ENCODE data around the gene PRDM13.
"Not testable (repeated sequence)": the region's sequence is repeated elsewhere in the genome, so short reads cannot be mapped to it uniquely, and the experiment has no call there.

PRDM13 gene

DNA sequence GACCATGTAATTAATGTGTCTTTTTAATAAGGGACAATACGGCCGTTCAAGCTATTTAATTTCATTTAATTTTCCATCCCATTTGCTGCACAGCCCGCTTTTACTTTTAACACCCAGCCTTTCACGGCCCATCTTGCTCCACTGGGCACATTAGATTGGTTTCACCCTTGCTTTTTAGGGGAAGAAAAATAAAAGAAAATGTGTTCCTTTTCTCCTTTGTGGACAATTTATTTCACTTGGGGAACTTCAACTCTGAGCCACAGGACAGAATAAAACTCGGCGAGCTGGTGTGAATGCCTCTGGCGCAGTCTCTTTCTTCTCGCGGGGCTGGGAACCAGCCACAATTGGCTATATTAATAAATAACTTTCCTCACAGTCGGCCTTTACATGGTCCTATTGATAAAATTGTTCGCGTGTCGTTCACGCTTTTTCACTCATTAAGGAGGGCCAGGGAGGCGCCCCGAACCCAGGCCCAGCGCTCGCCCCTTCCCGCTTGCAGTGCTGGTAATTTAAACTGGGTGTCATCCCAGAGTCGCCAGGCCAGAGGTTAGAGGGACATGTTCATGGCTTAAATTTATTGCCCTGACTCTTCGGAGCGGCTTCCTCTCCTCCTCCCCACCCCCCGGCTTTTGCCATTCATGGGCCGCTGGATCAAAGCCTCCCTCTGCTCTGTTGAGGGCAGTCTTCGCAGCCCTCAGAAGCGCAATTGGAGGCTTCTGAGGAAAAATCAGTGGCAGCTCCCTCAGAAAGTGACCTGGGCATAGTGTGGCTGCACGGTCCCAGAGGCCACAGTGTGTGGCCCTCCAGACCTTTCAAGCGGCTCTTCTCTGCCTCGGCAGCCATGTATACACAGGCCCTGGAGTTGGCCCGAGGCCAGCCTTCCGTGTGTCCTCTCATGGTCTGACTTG, 2.2 kb upstream of the PRDM13 start:
- no peak for DNase-seq

DNA sequence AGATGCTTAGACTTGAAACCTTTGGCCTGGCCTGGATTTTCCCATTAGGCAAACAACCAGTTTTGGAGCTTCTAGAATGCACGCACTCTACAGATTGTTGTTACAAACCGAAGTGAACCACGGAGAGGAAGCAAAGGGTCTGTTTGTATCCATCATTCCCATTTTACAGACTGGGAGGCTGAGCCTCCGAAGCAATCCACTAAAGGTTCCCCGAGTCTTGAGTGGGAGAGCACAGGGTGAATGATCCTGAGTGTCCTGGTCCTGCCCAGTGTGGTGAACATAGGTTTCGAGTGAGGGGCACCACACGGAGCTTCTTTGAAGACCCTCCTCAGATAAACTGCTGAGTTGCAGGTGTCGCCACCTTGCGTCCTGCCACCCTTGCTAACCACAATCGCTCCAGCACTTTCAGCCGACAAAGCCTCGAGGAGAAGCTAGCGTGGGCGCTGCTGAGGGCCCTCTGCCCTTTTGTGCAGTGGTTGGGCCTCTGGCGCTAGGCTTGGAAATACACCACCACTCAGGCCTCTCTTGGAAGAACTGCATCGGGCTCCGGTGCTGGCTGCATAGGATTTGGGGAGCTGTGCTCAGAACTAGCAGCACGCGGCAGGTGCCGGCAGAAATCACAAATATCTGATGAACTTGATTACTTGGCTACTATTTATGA, 1.4 kb upstream of the PRDM13 start:
- DNase-seq = no peak

DNA sequence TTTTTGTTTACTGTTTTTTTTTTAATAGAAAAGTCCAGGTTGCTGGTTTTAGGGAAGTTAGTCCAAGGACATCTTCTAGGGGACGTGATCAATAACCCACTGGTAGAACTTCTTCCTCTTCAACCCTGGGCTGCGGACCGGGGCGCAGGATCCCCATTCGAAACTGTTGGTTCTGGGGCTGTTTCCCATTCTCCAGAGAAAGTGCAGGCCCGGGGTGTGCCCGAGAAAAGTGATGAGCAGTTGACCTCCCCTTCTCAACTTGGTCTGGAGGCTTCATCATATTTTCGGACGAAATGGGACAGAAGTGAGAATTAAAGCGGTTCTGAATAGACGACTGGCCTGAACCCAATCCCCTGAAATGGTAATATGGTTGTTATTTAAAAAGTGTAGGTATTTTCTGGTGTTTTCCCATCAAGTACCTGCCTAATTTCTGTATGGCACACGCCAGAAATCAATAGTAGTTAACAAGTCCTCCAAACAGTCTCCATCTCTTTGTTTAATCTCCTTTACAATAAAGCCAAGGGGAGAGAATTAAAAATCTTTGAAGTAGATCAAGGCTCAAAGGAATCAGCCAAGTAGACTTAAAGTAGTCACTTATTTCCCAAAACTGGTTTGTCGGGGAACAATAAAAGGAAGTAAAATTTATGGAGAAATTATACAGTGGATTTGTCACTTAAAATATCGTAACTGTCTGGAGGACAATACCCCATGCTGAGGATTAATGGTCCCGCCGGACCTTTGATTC, 550 bp upstream of the PRDM13 start:
- no peak for DNase-seq

DNA sequence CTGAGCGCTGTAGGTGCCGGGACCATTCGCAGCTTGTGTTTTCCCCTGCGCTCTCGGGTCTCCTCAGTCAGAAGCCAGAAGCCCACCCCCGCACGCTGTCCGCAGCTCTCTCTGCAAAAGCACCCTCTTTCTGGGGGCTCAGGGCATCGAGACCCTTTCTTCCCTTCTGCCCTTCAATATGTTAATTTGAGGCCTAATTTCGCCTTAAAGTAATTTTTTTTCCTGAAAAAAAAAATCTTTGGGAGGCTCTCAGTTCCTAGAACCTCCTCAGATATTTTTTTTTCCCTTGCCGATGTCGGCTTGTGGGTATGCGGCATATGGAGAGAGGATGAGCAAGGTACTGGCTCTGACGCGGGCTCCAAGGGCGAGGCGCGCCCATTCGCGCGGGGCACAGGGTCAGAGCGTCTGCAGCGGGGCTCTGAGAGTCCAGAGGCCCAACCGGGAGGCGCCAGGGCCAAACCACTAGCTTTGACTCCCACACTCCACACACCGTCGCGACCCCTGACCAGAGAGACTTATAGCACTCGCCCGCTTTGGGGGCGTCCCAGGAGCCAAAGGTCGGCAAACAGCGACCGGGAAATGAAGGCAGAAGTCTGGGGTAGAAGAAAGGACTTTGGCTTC, 893 bp downstream of the PRDM13 start:
- DNase-seq = no peak

DNA sequence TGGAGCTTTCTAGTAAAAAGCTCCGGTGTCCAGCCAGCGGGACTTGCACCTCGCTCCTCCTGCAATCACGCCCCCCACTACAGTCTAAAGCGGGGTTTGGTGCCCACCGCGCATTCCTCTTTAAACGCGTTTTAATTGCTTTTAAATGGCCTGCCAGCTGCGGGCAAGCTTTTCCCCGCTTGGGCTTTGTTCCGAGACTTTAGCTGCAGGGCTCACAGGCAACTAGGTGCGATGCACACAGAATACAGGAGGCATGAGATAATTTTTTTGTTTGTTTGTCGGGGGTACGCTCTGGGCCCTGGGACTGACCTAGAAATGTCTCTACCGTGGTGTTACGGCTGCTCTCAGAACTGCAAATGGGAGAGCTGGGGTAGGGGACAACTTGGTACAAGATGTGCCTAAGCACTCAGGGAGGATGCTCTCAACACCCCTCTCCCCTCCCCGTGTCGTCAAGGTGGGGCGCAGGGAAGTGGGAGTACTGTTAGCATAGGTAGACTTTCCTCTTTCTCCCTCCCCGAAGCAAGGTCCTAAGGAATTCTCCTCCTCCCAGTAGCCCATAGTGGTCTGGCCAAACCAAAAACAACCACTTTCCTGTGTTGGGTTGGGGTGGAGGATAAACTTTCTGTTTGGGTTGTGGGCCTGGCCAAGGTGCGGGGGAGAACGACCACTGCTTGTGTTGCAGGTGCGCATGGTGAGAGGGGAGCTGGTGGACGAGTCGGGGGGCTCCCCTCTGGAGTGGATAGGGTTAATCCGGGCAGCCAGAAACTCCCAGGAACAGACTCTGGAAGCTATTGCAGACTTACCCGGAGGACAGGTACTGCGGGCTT, 1.6 kb downstream of the PRDM13 start:
- DNase-seq = no peak

DNA sequence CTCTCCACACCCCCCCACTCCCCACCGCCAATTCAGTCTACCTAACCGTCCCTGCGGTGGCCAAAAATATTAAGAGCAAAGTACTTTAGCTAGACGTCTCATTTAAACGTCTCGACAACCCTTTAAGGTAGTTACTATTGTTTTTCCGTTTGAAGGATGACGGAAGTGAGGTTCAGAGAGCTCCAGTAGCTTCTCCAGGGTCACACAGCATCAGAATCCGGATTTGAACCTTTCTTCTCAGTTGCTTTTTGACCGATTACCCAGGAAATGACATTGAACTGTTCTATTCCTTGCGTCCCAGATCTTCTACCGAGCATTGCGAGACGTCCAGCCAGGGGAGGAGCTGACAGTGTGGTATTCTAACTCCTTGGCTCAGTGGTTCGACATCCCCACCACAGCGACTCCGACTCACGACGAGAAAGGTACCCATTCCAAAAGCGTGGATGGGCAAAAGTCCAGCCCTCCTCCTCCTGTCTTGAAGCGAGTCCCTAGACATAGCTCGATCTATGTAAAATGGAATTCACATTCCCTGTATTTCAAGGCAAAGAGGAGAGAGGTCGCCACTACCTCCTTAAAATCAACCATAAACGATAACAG, 2.4 kb downstream of the PRDM13 start:
- DNase-seq = no peak

DNA sequence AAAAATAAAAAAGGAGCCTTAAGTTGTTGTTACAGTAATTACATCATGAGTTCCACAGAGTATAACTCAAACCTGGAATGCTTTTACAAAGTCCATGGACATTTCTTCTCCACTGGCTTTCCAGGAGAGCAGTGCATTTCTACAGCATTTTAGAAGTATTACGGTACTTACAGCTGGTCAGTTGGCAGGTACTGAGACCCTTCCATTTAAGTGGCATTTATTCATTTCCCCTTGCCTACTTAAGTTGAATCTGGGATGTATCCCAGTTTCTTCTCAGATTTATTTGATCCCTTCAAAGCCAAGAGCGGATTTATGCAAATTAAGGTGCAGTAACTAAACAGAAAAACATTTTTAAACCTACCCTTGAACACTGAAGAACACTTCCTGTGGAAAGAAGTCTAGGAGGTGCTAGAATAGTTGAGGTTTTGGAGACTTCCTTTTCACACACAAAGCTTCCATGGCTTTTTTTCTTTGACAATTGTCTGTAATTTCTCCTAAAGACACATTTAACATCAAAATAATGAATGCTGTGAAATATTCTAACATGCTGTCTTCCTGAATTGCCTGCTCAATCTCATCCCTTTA, 3.4 kb downstream of the PRDM13 start:
- DNase-seq = no peak

DNA sequence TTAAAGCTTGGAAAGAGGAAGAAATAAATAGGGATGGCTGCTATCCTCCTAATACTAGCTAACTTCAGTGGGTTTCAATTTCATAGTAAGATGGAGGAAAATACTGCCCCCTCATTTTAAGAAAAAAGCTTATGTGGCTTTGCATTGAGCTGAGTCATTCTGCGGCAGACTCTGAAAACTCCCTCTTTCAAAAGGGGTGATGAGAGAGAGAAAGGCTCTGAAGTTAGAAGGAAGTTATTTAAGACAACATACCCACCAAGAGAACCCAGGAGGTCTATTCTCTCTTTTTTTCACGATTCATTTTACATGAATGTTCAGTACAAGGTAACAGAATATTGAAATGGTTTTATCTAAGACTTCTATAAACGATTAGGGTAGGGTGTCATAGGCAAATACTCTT, 4.5 kb downstream of the PRDM13 start:
- DNase-seq = no peak

DNA sequence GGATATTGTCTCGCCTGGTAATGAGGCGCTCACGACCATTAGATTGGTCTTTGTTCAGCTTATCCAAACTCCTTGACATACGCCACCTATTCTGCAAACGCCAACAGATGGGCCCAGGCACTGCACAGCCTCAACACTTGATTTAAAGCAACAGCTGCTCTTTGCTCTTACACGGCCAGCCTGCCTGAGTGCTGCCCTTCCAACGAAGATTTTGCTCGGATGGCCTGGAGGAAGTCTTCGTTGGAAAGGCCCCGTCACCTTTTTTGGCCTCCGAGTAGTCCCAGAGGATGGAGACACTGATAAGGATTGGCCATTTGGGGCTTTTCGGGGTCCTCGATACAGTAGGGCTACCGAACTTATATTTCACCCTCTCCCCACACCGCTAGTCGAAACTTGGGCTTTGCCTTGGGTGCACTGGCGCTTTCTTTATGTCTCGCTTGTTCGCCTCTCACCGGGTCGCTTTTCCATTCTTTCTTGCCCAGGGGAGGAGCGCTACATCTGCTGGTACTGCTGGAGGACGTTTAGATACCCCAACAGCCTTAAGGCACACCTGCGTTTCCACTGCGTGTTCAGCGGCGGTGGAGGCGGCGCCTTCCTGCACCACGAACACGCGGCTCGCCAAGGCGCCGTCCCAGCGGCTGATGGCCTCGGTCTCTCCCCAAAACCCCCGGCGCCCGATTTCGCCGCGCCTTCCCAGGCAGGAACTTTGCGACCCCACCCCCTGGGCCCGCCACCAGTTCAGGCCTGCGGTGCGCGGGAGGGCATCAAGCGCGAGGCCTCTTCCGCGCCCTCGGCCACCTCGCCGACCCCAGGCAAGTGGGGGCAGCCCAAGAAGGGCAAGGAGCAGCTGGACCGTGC, 6.1 kb downstream of the PRDM13 start:
- DNase-seq = no peak

DNA sequence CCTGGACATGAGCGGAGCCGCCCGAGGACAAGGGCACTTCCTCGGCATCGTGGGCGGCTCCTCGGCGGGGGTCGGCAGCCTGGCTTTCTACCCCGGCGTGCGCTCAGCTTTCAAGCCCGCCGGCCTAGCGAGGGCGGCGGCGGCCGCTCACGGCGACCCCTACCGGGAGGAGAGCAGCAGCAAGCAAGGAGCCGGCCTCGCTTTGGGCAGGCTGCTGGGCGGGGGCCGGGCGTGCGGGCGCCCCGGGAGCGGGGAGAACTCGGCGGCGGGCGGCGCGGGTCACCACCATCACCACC, 6.7 kb downstream of the PRDM13 start:
- no peak for DNase-seq

DNA sequence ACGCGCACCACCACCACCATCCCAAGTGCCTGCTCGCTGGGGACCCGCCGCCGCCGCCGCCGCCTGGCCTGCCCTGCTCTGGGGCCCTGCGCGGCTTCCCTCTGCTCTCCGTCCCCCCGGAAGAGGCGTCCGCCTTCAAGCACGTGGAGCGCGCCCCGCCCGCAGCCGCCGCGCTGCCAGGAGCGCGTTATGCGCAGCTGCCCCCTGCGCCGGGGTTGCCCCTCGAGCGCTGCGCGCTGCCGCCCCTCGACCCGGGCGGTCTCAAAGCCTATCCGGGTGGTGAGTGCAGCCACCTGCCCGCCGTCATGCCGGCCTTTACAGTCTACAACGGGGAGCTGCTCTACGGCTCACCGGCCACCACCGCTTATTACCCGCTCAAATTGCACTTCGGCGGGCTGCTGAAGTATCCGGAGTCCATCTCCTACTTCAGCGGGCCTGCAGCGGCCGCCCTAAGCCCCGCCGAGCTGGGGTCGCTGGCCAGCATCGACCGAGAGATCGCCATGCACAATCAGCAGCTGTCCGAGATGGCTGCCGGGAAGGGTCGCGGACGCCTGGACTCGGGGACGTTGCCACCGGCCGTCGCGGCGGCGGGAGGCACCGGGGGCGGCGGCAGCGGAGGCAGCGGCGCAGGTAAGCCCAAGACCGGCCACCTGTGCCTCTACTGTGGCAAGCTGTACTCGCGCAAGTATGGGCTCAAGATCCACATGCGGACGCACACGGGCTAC, 7.2 kb downstream of the PRDM13 start:
- DNase-seq = no peak

DNA sequence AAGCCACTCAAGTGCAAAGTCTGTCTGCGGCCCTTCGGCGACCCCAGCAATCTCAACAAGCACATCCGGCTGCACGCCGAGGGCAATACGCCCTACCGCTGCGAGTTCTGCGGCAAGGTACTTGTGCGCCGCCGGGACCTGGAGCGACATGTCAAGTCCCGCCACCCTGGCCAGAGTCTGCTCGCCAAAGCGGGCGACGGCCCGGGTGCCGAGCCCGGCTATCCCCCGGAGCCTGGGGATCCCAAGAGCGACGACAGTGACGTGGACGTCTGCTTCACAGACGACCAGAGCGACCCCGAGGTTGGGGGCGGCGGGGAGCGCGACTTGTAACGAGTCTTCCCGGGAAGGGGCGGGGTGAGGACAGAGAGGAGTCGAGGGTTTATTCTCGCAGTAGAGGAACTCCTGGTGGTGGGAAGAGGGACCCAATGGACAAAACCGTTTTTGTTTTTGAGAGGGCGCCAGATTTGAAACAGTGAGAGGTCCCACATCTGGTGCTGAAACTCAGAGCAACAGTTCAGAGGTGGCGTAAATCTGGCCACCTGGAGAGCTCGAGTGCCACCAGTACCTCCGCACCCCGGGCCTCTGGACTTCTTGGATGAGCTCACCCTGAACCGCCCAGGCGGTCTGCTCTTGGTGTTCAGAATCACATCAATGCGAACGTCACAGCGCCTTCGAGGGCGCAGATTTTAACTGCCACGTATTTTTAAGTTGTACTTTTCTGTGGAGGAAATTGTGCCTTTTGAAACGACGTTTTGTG, 8.0 kb downstream of the PRDM13 start:
- no peak for DNase-seq

DNA sequence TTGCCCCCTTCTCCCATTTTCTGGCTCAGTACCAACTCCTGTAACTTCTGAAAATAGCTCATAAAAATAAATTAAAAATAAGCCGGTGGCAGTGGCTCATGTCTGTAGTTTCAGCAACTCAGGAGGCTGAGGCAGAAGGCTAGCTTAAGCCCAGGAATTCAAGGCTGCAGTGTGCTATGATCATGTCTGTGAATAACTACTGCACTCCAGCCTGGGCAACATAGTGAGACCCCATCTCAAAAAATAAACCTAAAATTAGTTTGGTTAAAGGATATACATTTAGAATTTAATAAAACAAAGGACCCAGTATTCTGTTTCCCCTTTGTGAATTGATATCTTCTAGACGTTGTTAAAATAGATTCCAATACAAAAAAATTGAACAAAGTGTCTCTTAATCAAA, 10.5 kb downstream of the PRDM13 start:
- DNase-seq = no peak

DNA sequence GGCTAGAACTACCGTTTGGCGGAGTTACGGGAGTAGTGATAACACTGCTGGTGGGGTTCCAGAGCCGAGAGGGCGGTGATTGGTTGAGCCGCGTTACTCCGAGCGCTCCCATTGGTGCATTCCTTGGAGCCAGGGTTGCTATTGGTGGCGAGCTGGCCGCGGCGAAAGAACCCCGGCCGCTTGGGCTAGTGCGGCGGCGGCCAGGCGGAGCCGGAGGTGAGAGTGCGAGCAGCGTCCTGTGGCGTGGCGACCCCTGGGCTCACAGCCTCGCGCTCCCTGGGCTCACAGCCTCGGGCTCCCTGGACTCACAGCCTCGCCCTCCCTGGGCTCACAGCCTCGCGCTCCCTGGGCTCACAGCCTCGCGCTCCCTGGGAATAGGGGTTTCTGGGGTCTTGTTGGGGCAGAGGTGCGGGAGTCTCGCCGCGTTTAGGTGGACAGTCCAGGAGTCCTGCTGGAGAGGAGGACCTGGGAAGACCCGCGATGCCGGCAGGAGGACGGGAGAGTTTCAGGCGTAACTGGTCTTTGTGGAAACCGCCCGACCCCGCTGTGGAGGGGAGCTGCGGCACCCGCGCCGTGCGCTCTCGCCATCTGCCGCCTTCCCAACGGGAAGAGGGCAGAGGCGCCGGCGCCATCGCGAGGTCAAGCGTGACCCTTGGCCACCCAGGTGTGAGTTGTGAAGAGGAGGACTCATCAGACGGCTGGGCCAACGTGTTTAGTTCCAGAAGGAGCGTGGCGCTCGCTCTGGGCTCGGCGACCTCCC, 12.2 kb downstream of the PRDM13 start:
- DNase-seq = no peak

DNA sequence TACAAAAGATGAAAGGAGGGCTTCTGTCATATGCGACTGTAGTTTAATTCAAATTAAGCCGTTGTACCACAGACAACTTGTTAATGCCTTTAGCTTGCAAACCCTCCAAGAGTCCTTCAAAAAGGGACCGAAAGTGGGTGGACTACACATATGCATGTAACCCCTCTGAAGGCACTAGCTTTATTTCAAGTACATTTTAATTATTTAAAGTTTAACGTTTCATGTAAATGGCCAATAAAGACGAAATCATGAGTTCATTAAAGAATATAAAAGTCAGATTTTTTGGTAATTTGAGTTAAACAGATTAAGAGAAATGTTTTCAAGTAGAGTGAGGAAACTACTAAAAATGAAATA, 12.8 kb downstream of the PRDM13 start:
- DNase-seq = no peak

DNA sequence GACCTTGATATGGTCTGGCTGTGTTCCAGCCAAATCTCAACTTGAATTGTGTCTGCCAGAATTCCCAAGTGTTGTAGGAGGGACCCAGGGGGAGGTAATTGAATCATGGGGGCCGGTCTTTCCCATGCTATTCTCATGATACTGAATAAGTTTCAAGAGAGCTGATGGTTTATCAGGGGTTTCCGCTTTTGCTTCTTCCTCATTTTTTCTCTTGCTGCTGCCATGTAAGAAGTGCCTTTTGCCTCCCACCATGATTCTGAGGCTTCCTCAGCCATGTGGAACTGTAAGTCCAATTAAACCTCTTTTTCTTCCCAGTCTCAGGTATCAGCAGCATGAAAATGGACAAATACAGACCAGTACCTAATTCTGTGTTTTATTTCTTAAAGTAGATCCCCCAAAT, 15.4 kb downstream of the PRDM13 start:
- DNase-seq = not testable (repeated sequence)

DNA sequence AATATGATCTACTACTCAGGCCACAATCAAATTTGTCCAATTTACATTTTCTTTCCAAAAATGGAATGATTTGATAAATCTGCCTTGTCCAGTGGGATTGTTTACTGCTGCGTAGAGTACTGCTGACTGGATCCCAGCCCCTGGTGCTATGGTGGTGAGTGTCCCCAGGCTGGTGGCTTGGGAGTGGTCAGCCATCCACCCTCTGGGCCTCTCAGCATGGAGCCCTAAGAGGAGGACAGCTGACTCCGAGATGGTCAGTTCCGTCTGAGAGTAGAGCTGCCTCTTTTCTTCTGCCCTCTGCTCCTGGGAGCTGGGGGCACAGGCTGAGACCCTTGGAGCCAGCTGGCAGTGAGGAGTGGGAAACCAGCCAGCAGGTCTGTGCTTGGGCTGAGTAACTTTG, 22.7 kb downstream of the PRDM13 start:
- DNase-seq = no peak

DNA sequence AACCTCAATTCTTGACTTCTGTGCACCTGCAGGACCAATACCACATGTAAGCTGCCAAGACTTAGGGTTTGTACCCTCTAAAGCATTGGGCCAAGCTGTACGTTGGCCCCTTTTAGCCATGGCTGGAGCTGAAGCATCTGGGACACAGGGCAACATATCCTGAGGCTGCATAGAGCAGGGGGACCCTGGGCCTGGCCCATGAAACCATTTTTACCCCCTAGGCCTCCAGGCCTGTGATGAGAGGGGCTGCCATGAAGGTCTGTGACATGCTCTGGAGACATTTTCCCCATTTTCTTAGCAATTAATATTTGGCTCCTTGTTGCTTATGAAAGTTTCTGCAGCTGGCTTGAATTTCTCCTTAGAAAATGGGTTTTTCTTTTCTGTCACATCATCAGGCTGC, 31.0 kb downstream of the PRDM13 start:
- no peak for DNase-seq

DNA sequence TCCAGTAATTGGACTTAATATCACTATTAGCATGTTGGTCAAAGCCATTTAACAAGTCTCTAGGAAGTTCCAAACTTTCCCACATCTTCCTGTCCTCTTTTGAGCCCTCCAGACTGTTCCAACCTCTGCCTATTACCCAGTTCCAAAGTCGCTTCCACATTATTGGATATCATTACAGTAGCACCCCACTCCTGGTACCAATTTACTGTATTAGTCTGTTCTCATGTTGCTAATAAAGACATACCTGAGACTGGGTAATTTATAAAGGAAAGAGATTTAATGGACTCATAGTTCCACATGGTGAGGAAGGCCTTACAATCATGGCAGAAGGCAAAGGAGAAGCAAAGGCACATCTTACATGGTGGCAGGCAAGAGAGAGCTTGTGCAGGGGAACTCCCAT, 31.7 kb downstream of the PRDM13 start:
- not testable (repeated sequence) for DNase-seq

All from SIG-M5 (cell line).